ENCODE measurements around the gene ZC3H18. TPM values are rescaled to one million over a fixed set of nuclear protein-coding genes. Genes with fewer than 3 reads are reported as not detected.

Gene ZC3H18
- total and polyA plus RNA-seq, 2 experiments from 2014 or later: 30.0 to 40.7 TPM

DNA sequence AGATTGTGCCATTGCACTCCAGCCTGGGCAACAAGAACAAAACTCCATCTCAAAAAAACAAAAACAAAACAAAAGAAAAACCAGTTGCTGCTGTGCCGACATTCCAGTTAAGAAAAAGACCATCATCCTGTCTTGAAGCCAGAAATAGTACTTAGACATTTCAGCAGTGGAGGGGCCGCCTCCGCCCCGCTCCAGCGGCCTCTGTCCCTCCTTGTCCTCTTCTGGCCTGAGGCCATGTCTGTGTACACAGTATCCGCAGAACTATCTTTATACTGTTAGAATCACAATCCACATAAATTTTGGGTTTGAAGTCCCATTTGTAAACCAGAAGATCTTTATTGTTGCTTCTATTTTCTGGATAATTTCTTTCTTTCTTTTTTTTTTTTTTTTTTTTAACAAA, 24.9 kb downstream of the ZC3H18 start (continued):
- TF ChIP-seq CREB1 (CRISPR knock-in tag; IDR thresholded peaks at IDR 0.05; ENCODE audit: low read depth): no peak
- TF ChIP-seq REST (IDR thresholded peaks at IDR 0.05; ENCODE audit: unreplicated experiment): no peak
- TF ChIP-seq JUNB (IDR thresholded peaks at IDR 0.05; ENCODE audit: unreplicated experiment): no peak
- no peak for TF ChIP-seq STAT1 (IDR thresholded peaks at IDR 0.05; ENCODE audit: unreplicated experiment)
- TF ChIP-seq EZH2phosphoT487 (IDR thresholded peaks at IDR 0.05; ENCODE audit: unreplicated experiment): no peak
- TF ChIP-seq, protein P1, sequence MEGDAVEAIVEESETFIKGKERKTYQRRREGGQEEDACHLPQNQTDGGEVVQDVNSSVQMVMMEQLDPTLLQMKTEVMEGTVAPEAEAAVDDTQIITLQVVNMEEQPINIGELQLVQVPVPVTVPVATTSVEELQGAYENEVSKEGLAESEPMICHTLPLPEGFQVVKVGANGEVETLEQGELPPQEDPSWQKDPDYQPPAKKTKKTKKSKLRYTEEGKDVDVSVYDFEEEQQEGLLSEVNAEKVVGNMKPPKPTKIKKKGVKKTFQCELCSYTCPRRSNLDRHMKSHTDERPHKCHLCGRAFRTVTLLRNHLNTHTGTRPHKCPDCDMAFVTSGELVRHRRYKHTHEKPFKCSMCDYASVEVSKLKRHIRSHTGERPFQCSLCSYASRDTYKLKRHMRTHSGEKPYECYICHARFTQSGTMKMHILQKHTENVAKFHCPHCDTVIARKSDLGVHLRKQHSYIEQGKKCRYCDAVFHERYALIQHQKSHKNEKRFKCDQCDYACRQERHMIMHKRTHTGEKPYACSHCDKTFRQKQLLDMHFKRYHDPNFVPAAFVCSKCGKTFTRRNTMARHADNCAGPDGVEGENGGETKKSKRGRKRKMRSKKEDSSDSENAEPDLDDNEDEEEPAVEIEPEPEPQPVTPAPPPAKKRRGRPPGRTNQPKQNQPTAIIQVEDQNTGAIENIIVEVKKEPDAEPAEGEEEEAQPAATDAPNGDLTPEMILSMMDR (conservative IDR thresholded peaks at IDR 0.05; ENCODE audit: low read depth in 2 of 2): no peak
- TF ChIP-seq ZNF331 (CRISPR knock-in tag; IDR thresholded peaks at IDR 0.05; ENCODE audit: low read depth): no peak
- TF ChIP-seq NANOG (IDR thresholded peaks at IDR 0.05; ENCODE audit: borderline replicate concordance): no peak

GRCh38 chr16:88595921-88596320, 25.7 kb downstream of the ZC3H18 start:
- no peak overlapping the region; the same call in 1 of the 2 replicates for H3K27ac ChIP-seq (ENCODE audit: low read depth)
- no peaks in the 10 kb centered on the region for H3K27me3 ChIP-seq (ENCODE audit: insufficient read depth)
- H4K20me1 ChIP-seq (replicated peaks; ENCODE audit: insufficient read depth): peaks cover 24% of the 10 kb centered on the region; the same call in 1 of the 2 replicates
- no peaks in the 10 kb centered on the region for H3K4me1 ChIP-seq (ENCODE audit: insufficient read depth)
- no peaks in the 10 kb centered on the region for H3K9me2 ChIP-seq (ENCODE audit: insufficient read depth)
- Mint-ChIP-seq H3K27ac (no peak overlapping the region), H3K4me1 (peaks cover 17% of the 10 kb centered on the region), H3K27me3 (ENCODE audit: insufficient read depth, low read depth, poor library complexity) (peaks cover 4% of the 10 kb centered on the region), H3K4me3 (no peak overlapping the region), H3K36me3 (ENCODE audit: low read depth) (peaks cover 39% of the 10 kb centered on the region), H3K9me3 (no peaks in the 10 kb centered on the region)
- H3F3A ChIP-seq (replicated peaks; ENCODE audit: low read depth): peaks cover 8% of the 10 kb centered on the region; the same call in 1 of the 2 replicates
- no peak overlapping the region for H2AFZ ChIP-seq
- ATAC-seq: no peak
- peaks cover 37% of the 10 kb centered on the region; the same call in 1 of the 2 replicates for H3K79me2 ChIP-seq (replicated peaks; ENCODE audit: insufficient read depth)
- DNase-seq (ENCODE audit: low spot score): no peak
- H3K4me3 ChIP-seq: no peak overlapping the region
- peaks cover 18% of the 10 kb centered on the region for H3K36me3 ChIP-seq (ENCODE audit: insufficient read depth)
- no peak overlapping the region for H3K4me2 ChIP-seq
- TF ChIP-seq, protein P1 (conservative IDR thresholded peaks at IDR 0.05; ENCODE audit: low read depth in 2 of 2): no peak
- TF ChIP-seq ZNF114 (CRISPR knock-in tag; IDR thresholded peaks at IDR 0.05) (no peak), NANOG (IDR thresholded peaks at IDR 0.05; ENCODE audit: borderline replicate concordance) (no peak), EZH2phosphoT487 (IDR thresholded peaks at IDR 0.05; ENCODE audit: unreplicated experiment) (no peak), REST (IDR thresholded peaks at IDR 0.05; ENCODE audit: unreplicated experiment) (no peak), JUNB (IDR thresholded peaks at IDR 0.05; ENCODE audit: unreplicated experiment) (no peak), ETS1 (IDR thresholded peaks at IDR 0.05) (no peak), CREB1 (CRISPR knock-in tag; IDR thresholded peaks at IDR 0.05; ENCODE audit: low read depth) (no peak), POLR2AphosphoS5 (IDR thresholded peaks at IDR 0.05; ENCODE audit: low read depth) (no peak)
